NB4 (cell line): ENCODE data around the gene BAIAP2.

Experiments used
- DNase-seq: peaks from one replicate; pipeline ENCODE4 v3.0.0; 2010; ENCODE audit warnings: low read depth
- H3K4me3 ChIP-seq: one replicate; pipeline ENCODE4 v1.5.1; 2011; ENCODE audit warnings: mild to moderate bottlenecking, low read depth, low read length, moderate library complexity
- MYC ChIP-seq: IDR thresholded peaks from 2 replicates; pipeline ENCODE4 v1.6.1; 2011; ENCODE audit warnings: low read depth, low read length
- POLR2A ChIP-seq: IDR thresholded peaks from 2 replicates; pipeline ENCODE4 v1.6.1; 2011; ENCODE audit warnings: mild to moderate bottlenecking; ENCODE audit not compliant: insufficient read length; ENCODE audit errors: extremely low read depth
- TF ChIP-seq, protein P1 (sequence below): IDR thresholded peaks from one replicate; pipeline ENCODE4 v1.5.1; 2012; ENCODE audit warnings: low read depth, low read length
- TF ChIP-seq, protein P2 (sequence below): IDR thresholded peaks from 2 replicates; pipeline ENCODE4 v1.6.1; 2011; ENCODE audit warnings: low read depth, low read length

Gene BAIAP2

DNA sequence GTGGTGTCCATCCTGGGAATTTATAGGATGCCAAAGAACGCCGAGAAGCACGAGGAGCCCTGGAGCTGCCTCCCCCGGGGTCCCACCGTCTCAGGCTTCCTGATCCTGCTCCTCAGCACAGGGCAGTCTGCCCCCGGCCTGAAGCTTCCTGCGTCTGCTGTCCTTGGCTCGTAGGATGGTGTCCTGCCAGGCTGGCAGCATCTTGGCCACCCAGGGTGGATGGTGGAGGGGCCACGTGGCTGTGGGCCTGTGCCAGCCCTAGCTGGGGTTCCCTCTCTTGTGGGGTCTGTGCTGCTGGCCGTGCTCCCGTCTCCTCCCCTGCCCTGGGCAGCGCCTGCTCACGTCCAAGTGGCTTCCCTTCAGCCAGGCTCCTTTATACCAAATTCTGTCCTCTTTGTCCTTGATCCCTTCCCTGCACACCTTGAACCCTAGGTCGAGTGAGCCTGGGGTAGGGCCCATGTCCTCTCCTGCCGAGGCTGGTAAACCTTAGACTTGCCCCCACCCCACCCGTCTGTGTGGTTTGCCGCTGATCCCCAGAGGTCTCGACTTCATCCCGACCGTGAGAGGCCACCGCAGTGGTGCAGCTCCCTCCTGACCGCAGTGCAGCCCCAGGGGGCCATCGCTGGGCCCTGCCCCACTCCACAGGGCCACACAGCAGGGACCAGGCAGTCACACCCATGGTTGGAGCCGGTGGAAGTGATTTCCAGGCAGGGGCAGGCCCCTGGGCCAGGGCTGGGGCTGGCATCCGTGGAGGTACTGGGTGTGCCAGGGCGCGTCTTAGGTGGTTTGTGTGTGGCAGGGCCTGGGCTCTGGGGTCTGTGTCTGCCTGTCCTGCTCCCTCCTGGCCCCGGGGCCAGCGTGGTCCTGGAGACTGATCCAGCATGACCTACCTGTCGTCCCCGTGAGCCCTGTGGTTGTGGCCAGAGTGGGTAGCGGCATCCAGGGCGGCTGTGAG is 46.5 kb downstream of the BAIAP2 start:
- no peak overlapping the region for H3K4me3 ChIP-seq
- no peak for TF ChIP-seq MYC
- TF ChIP-seq, protein P1, sequence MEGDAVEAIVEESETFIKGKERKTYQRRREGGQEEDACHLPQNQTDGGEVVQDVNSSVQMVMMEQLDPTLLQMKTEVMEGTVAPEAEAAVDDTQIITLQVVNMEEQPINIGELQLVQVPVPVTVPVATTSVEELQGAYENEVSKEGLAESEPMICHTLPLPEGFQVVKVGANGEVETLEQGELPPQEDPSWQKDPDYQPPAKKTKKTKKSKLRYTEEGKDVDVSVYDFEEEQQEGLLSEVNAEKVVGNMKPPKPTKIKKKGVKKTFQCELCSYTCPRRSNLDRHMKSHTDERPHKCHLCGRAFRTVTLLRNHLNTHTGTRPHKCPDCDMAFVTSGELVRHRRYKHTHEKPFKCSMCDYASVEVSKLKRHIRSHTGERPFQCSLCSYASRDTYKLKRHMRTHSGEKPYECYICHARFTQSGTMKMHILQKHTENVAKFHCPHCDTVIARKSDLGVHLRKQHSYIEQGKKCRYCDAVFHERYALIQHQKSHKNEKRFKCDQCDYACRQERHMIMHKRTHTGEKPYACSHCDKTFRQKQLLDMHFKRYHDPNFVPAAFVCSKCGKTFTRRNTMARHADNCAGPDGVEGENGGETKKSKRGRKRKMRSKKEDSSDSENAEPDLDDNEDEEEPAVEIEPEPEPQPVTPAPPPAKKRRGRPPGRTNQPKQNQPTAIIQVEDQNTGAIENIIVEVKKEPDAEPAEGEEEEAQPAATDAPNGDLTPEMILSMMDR = no peak
- TF ChIP-seq, protein P2, sequence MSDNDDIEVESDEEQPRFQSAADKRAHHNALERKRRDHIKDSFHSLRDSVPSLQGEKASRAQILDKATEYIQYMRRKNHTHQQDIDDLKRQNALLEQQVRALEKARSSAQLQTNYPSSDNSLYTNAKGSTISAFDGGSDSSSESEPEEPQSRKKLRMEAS = no peak
- TF ChIP-seq POLR2A = no peak
- DNase-seq = peak; percentile 79

DNA sequence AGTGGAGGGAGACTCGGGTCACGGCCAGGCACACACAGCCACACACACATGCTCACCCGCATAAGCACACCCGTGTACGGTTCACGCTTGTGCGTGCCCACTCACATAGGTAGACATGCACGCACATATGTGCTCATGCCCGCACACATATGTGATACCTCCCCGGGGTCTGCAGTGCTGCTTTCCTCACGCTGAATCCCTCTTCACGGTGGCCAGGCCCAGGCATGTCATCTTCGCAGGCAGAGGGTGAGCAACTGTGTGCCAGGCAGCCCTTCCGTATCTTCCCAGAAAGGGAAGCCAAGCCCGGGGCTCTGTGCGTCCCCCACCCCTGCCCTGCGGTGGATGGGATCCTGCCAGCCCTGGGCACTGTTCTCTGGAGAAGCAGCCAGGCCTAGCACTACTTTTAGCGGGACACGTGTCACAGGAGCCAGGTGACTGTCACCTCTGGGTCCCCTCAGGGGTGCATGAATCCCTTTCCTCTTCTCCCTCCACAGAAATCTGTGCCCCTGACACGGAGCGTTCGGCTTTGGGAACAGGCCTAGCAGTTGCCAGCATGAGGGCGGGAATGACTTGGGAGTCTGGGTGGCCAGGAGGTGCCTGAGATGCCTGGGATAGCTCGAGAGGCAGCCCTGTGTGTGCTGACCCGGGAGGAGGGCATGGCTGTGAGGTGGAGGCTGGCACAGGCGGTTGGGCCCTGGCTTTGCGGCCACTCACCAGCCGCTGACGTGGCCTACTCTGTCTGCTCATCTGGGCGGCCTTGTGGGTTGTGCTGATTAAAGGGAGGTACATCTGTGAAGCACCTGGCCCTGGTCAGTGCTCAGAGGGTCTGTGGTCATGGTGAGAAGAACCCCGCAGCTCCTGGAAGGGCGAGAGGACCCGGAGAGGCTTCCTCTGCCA is 47.5 kb downstream of the BAIAP2 start:
- DNase-seq = no peak
- no peak for TF ChIP-seq POLR2A
- TF ChIP-seq, protein P1 = no peak
- no peak for TF ChIP-seq MYC
- TF ChIP-seq, protein P2 = no peak
- no peak overlapping the region for H3K4me3 ChIP-seq

DNA sequence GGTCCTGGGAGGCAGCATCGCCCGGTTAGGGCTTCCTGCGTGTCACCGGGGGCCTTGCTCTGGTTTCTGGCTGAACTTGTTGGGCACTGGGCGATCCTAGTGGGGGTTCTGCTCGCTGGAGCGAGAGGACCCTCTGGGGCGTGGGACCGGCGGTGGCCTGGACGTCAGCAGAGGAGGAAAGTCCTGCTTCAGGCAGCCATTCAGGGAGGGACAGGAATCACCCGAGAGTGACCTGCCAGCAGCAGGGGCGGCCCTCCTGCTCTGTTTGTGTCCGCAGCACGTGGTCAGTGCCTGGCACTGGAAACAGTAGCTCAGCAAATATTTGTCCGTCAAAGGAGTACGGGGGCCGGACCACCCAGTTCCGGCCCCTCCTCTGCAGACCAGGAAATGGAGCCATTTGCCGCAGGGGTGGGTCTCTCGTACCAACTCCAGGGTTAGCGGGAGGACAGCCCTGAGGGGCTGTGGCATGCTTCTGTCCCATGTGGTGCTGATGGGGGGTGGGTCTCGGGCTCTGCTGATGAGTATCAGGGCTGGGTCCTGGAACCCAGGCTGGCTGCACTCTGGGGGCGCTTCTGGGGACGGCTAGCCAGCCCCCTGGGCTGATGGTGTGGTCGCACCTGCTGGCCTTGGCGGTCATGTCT is 48.3 kb downstream of the BAIAP2 start:
- H3K4me3 ChIP-seq = no peak overlapping the region
- DNase-seq = no peak
- TF ChIP-seq POLR2A (no peak), MYC (no peak)
- TF ChIP-seq, protein P1 = no peak
- TF ChIP-seq, protein P2 = no peak

DNA sequence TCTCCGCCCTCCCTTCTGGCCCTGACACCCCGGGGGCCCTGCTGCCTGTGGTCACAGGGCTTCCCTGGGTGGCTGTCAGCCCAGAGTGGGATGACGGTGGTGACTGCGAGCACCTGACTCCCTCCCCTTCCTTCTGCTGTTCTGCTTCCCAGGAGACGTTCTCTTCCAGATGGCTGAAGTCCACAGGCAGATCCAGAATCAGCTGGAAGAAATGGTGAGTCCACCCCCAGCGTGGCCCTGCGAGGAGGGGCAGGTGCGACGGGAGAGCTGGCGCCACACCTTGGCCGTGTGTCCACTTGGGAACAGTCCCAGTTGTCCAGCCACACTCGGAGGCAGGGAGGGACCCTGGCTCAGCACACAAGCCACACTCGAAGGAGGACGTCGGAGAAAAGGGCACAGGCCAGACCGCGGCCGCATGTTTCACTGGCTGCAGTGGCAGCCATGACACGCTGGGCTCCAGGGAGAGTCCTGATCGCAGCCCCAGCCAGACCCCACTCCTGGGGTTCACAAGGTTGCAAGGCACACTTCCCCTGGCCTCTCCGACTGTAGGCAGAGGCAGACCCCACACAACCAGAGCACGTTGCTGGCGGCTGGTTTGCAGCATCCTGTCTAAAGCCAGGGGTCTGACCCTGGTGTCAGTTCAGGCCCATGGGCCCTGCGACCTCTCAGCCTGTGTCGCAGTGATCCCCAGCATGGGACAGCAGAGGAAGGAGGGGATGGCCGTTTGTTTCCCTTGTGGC is 49.9 kb downstream of the BAIAP2 start:
- DNase-seq = no peak
- no peak overlapping the region for H3K4me3 ChIP-seq
- TF ChIP-seq POLR2A (no peak), MYC (no peak)
- TF ChIP-seq, protein P1 = no peak
- TF ChIP-seq, protein P2 = no peak

DNA sequence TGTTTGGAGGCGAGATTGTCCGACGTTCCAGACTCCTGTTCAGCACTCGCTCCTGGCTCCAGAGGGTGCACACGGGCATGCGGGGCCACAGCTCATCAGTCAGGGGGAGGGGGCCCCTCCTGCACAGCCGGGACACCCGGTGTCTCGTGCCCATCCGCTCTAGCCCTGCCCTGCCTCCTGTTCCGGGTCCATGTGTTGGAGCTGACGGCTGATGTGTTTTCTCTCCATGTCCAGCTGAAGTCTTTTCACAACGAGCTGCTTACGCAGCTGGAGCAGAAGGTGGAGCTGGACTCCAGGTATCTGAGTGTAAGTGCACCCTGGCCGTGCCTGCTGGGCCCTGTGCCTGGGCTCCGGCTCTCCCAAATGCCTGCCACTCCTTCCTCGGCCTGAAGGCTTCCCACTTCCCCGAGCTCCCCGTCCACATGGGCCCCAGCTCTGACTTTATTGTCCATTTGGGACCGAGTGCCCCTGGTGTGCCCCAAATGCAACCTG is 50.5 kb downstream of the BAIAP2 start:
- TF ChIP-seq, protein P1 = no peak
- TF ChIP-seq MYC (no peak), POLR2A (no peak)
- TF ChIP-seq, protein P2 = no peak
- H3K4me3 ChIP-seq = no peak overlapping the region
- DNase-seq = no peak
